Putamen (tissue), 1 donor: Measurements from ENCODE around the gene FLNB.
A peak's percentile ranks its signal among the peaks of the same experiment; 100 is the strongest.

Experiments used
- DNase-seq: peaks from one replicate; pipeline ENCODE4 v3.0.0-alpha.2; 2016; ENCODE audit warnings: low spot score

FLNB gene

GRCh38 chr3:58164906-58165821 lies 156.9 kb downstream of the FLNB start:
- DNase-seq, result no peak

DNA sequence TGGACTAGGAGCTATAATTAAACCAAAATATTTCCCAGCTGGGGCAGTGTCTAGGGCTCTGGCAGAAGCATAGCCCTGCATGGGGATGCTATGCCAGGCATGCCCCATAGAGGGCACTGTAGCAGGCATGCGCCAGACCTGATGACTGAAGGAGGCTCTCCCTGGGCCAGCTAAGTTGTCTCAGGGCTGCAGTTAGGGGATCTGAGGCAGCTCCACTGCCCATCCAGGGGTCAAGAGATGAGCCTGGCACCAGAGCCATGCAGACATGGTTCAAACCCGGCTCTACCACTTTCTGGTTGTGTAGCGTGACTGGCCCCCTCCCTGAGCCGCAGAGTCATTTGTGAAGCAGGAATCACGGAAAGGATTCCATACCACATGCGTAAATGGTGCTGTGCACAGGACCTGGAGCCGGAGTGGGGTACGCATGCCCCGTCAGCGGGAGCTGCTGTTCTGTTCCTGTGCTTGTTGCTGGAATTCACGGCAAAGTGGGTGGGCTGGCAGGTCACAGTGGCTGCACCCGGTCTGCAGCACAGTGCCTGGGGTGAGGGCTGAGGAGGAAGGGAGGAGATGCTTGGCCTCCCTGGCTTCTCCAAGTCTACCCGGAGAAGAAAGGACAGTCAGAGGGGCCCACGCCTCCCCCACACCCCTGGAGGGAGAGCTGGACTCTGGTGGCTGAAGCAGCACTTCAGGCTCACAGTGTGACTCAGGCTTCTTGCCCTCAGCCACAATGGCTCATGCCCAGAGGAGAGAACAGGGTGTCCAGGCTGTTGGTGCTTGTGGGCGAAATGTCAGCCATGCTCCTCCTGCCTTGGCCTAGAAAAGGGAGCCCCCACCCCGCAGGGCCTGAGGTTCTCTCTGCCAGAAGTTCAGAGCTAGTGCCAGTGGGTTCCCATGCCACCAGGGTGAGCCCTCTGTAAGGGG lies 159.5 kb downstream of the FLNB start:
- DNase-seq, result peak; percentile 56

- no peak for DNase-seq
These were observed 160.3 kb downstream of the FLNB start for GRCh38 chr3:58168498-58168897.

GRCh38 chr3:58169371-58169770 lies 161.1 kb downstream of the FLNB start:
- DNase-seq, result no peak

DNA sequence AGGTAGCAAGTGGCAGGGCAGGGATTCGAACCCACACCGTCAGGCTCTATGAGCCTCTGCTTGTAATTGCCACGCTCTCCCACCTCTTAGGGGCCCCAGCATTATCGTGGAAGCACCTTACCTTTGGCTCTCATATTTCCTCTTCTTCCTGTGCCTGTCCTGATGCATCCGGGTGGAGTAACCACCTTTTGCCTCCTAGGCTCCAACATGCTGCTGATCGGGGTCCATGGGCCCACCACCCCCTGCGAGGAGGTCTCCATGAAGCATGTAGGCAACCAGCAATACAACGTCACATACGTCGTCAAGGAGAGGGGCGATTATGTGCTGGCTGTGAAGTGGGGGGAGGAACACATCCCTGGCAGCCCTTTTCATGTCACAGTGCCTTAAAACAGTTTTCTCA lies 162.2 kb downstream of the FLNB start:
- no peak for DNase-seq

- no peak for DNase-seq
These were observed 162.9 kb downstream of the FLNB start for GRCh38 chr3:58171126-58171525.

- DNase-seq, result no peak
These were observed 164.9 kb downstream of the FLNB start for GRCh38 chr3:58173029-58173668.

DNA sequence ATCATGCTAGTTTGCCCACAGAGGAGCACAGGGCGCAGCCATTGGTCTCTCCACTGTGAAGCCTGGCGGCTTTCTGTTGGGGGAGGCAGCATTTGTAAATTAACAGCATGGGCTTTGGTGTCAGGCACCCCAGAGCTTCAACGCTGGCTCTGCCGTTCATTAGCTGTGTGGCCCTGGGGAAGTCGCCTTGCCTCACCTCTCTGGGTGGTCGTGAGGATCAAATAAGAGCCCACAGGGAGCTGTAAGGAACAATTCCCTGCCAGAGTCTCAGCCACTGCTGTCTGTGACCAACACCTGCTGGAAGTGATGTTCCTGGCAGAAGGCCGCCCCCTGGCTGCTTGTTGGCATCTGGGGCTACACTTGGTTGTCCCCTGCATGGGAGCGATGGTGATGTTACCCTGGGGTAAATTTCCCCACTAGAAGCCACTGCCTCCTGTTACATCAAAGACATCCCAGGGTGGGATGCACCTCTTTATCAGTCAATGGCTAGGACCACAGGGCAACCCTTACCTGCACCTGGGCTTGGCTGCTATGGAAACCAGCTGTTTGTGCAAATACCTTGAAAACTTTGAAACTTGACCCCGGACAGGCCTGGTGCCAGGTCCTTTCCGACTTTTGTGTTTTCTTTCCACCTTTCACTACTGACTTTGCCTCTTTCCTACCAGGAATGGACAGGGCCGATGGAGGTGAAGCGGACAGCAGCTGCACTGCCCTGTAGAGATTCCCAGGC lies 165.6 kb downstream of the FLNB start:
- no peak for DNase-seq

DNA sequence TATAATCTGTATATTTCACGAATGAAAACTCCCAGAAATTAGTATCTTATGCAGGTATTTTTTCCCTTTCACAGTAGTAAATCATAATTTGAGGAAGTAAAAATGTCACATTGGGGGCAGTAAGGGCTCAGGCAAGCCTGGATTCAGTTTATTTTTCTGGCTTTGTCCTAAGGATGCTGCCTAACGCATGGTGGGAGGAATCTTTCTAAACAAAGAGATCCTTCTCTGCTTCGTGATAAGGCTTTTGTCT lies 166.9 kb downstream of the FLNB start:
- no peak for DNase-seq

DNA sequence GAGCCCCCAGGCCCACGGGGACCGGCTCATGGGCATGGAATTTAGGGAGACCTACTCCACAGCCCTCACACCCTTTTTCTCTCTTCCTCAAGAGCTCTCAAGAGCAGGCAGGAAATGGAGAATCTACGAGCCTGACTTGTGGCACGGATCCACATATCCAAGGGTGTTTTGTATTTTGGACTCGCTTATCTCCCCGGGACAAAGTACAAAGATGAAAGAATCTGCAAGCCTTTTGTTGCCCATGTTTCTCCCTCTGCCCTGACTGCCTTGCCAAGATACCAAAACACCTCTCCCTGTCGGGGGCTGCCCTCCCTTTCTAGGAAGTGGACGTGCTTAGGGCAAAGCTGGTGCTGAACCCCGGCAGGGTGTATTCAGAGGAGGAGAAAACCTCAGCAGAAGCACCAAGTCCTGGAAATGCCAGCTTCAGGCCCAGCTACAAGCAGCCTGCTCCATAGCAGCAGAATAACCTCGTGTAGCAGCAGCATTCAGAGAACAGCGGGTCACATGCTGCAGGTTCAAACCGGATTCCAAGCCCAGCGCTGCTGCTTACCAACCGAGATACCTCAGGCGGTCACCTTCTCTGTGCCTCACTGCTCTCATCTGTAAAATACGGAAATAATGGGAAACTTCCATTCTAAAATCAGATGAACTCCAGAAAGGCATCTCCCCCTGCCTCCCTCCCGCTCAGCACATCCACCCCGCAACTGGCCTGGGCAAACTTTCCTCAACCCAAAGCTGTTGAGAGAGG lies 167.4 kb downstream of the FLNB start:
- DNase-seq, result no peak

- no peak for DNase-seq
These were observed 167.9 kb downstream of the FLNB start for GRCh38 chr3:58176185-58176530.

DNA sequence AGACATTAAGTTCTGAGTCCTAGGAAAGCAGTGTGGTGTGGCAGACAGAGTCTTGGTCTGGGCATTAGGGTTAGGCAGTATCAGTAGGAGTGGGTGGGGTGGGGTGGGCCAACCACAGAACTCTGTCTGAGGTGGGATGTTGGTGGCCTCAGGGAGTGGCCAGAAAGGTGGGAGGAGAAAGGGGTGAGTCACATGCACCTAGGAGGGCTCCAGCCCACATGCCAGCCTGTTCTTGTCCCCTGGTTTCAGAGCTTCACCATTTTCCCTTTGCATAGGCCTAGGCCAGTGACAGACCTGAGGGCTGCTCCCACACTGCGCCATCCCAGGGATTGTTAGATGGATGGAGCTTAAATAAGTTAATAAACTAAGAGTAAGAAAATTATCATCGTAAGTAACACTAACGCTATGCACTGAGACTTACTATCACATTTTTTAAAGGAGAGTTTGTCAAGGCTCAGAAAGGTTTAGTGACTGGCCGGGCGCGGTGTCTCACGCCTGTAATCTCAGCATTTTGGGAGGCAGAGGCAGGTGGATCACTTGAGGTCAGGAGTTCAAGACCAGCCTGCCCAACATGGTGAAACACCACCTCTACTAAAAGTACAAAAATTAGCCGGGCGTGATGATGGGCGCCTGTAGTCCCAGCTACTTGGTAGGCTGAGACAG lies 168.7 kb downstream of the FLNB start:
- no peak for DNase-seq

DNA sequence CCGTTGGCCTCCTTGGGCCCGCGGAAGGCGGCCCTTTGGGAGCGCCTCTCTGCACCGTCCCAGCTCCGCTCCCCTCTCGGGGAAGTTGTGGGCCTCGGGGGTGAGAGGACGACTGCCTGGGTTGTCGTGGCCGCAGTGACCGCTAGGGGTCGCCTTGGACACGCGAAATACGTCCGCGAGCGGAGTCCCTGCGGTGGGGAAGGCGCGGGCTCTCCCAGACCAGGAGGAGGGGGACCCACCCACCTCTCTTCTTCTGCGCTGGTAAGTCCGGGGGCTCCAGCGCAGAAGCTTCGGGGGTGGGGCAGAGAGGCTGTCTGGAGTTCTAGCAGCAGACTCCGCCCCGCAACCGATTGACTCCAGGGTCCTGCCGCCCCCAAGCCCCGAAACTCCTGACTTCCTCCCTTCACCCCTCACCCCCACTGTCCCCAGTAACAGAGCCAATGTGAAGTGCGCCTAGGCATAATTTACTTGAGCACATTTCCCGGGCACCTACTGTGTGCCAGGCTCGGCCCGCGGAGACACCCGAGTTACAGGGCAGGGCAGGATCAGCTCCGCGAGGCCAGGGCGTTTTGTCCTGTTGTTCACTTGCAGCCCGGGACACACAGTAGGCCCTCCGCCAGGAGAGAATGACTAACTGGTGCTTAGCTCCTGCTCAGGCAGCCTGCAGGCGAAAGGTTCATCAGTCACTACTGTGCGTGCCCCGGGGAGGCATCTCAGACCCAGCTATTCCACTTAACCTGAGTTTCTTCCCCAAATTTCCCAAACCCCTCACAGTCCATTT lies 169.7 kb downstream of the FLNB start:
- peak; percentile 73 for DNase-seq

GRCh38 chr3:58178528-58179234 lies 170.5 kb downstream of the FLNB start:
- DNase-seq, result no peak

- no peak for DNase-seq
These were observed 171.2 kb downstream of the FLNB start for GRCh38 chr3:58179235-58180098.

GRCh38 chr3:58180099-58180880 lies 172.1 kb downstream of the FLNB start:
- no peak for DNase-seq

DNA sequence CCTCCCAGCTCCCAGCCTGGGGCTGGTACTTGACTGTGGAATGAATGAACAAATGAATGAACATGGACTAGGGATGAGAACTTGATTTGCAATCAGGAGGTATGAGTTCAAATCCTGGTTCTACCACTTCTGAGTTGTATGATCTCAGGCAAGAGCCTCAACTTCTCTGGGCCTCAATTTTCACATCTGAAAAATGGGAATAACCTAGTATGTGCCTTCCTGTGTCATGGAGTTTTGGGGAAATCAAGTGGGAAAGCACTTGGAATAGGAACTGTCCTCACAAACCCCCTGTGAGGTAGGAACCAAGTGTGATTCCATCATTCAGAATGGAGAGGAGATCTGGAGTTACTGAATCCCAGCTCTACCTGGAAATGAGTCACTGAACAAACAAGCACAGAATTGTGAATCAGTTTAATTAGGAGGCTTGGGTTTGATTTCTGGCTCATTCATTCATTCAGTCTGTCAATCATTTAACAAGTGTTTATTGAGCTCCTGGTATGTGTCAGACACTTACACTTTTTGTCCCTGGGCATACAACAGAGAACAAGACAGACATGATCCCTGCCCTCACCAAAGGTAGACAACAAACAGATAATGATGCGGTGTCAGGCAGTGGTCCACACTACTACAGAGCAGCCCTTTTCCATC lies 172.8 kb downstream of the FLNB start:
- no peak for DNase-seq
